ENCODE data around the gene TLR1.
A peak's percentile ranks its signal among the peaks of the same experiment; 100 is the strongest.

TLR1 gene

GRCh38 chr4:38757945-38758600, 46.5 kb downstream of the TLR1 start:
- Histone ChIP-seq H3K27me3 (ENCODE audit: insufficient read depth, low read length) (no peaks in the 10 kb centered on the region), H3K36me3 (ENCODE audit: insufficient read depth, low read length) (no peaks in the 10 kb centered on the region), H3K4me3 (ENCODE audit: low read depth, low read length, poor library complexity, severe bottlenecking) (no peak overlapping the region), H3K79me2 (ENCODE audit: insufficient read depth, low read length) (no peaks in the 10 kb centered on the region), H2AFZ (ENCODE audit: low read length) (no peak overlapping the region; the same call in 1 of the 2 replicates), H3K9me2 (ENCODE audit: low read depth, low read length) (no peaks in the 10 kb centered on the region), H3K4me2 (ENCODE audit: low read length) (peak overlapping the region; percentile 22; the same call in 1 of the 2 replicates), H3F3A (ENCODE audit: insufficient read depth, low read length) (peaks cover 4% of the 10 kb centered on the region; the same call in 1 of the 2 replicates), H3K27ac (ENCODE audit: low read depth, low read length, poor library complexity, severe bottlenecking) (peak overlapping the region; percentile 100), H3K9me3 (ENCODE audit: low read length) (no peaks in the 10 kb centered on the region), H4K20me1 (ENCODE audit: insufficient read depth, low read length) (no peaks in the 10 kb centered on the region), H3K9ac (ENCODE audit: low read length) (peak overlapping the region; percentile 11; the same call in 1 of the 2 replicates), H3K4me1 (ENCODE audit: insufficient read depth, low read length, severe bottlenecking) (peaks cover 62% of the 10 kb centered on the region)
- peak; percentile 73 for TF ChIP-seq CTCF (IDR thresholded peaks at IDR 0.05; ENCODE audit: low read length)
- no peak for TF ChIP-seq EZH2 (IDR thresholded peaks at IDR 0.05; ENCODE audit: borderline replicate concordance, low read length)

GRCh38 chr4:38752941-38753806, 51.4 kb downstream of the TLR1 start:
- Histone ChIP-seq H3K27me3 (ENCODE audit: insufficient read depth, low read length) (no peaks in the 10 kb centered on the region), H3F3A (ENCODE audit: insufficient read depth, low read length) (no peaks in the 10 kb centered on the region), H3K36me3 (ENCODE audit: insufficient read depth, low read length) (no peaks in the 10 kb centered on the region; the same call in 1 of the 2 replicates), H2AFZ (ENCODE audit: low read length) (no peak overlapping the region), H3K4me1 (ENCODE audit: insufficient read depth, low read length, severe bottlenecking) (peaks cover 25% of the 10 kb centered on the region), H3K4me3 (ENCODE audit: low read depth, low read length, poor library complexity, severe bottlenecking) (no peak overlapping the region), H4K20me1 (ENCODE audit: insufficient read depth, low read length) (no peaks in the 10 kb centered on the region), H3K9me2 (ENCODE audit: low read depth, low read length) (no peaks in the 10 kb centered on the region), H3K9ac (ENCODE audit: low read length) (no peak overlapping the region), H3K9me3 (ENCODE audit: low read length) (peaks cover 5% of the 10 kb centered on the region; the same call in 1 of the 2 replicates), H3K79me2 (ENCODE audit: insufficient read depth, low read length) (no peaks in the 10 kb centered on the region), H3K27ac (ENCODE audit: low read depth, low read length, poor library complexity, severe bottlenecking) (no peak overlapping the region), H3K4me2 (ENCODE audit: low read length) (no peak overlapping the region)
- no peak for TF ChIP-seq CTCF (IDR thresholded peaks at IDR 0.05; ENCODE audit: low read length)

- TF ChIP-seq EZH2 (IDR thresholded peaks at IDR 0.05; ENCODE audit: borderline replicate concordance, low read length) (no peak), CTCF (IDR thresholded peaks at IDR 0.05; ENCODE audit: low read length) (no peak)
- H3K9me2 ChIP-seq (ENCODE audit: low read depth, low read length) = no peaks in the 10 kb centered on the region
- no peak overlapping the region for H2AFZ ChIP-seq (ENCODE audit: low read length)
- H3F3A ChIP-seq (ENCODE audit: insufficient read depth, low read length) = no peaks in the 10 kb centered on the region
- H3K4me3 ChIP-seq (ENCODE audit: low read depth, low read length, poor library complexity, severe bottlenecking) = no peak overlapping the region
- no peak overlapping the region for H3K9ac ChIP-seq (ENCODE audit: low read length)
- no peaks in the 10 kb centered on the region for H4K20me1 ChIP-seq (ENCODE audit: insufficient read depth, low read length)
- no peaks in the 10 kb centered on the region; the same call in 1 of the 2 replicates for H3K36me3 ChIP-seq (ENCODE audit: insufficient read depth, low read length)
- no peaks in the 10 kb centered on the region for H3K27me3 ChIP-seq (ENCODE audit: insufficient read depth, low read length)
- no peak overlapping the region for H3K27ac ChIP-seq (ENCODE audit: low read depth, low read length, poor library complexity, severe bottlenecking)
- no peak overlapping the region for H3K4me2 ChIP-seq (ENCODE audit: low read length)
- peaks cover 18% of the 10 kb centered on the region for H3K4me1 ChIP-seq (ENCODE audit: insufficient read depth, low read length, severe bottlenecking)
- H3K79me2 ChIP-seq (ENCODE audit: insufficient read depth, low read length) = no peaks in the 10 kb centered on the region
- peaks cover 10% of the 10 kb centered on the region for H3K9me3 ChIP-seq (ENCODE audit: low read length)
Measured at GRCh38 chr4:38752372-38752940, 52.1 kb downstream of the TLR1 start.

Measured in OCI-LY1 (cell line).